GM23248 (cell line): ENCODE data around the gene TMEM26. TPM values are rescaled to one million over a fixed set of nuclear protein-coding genes. Genes with fewer than 3 reads are reported as not detected.
A peak's percentile ranks its signal among the peaks of the same experiment; 100 is the strongest.

Experiments used
- DNase-seq: peaks from one replicate; pipeline ENCODE4 v3.0.0-alpha.2; 2015
- H2AFZ ChIP-seq: fragments of 200-600 bp; sonication (generic); 2 replicates; pipeline ENCODE4 v1.6.1; 2016; ENCODE audit warnings: antibody characterized with exemption
- H3F3A ChIP-seq: fragments of 200-600 bp; sonication (generic); 2 replicates; pipeline ENCODE4 v1.6.1; 2016; ENCODE audit warnings: mild to moderate bottlenecking, antibody characterized with exemption, mixed run types; ENCODE audit not compliant: insufficient read depth
- H3K27ac ChIP-seq: fragments of 200-600 bp; sonication (generic); 2 replicates; pipeline ENCODE4 v1.5.1; 2016; ENCODE audit warnings: mild to moderate bottlenecking
- H3K27me3 ChIP-seq: fragments of 200-600 bp; sonication (generic); replicated peaks from 2 replicates; pipeline ENCODE4 v1.6.1; 2016; ENCODE audit warnings: mild to moderate bottlenecking; ENCODE audit not compliant: insufficient read depth
- H3K36me3 ChIP-seq: fragments of 200-600 bp; sonication (generic); 2 replicates; pipeline ENCODE4 v1.6.1; 2016; ENCODE audit warnings: low read depth, mild to moderate bottlenecking
- H3K4me1 ChIP-seq: fragments of 200-600 bp; sonication (generic); 2 replicates; pipeline ENCODE4 v1.6.1; 2016; ENCODE audit warnings: mild to moderate bottlenecking; ENCODE audit not compliant: insufficient read depth
- H3K4me2 ChIP-seq: fragments of 200-600 bp; sonication (generic); one replicate; pipeline ENCODE4 v1.6.1; 2016; ENCODE audit warnings: mild to moderate bottlenecking; ENCODE audit not compliant: unreplicated experiment
- H3K4me3 ChIP-seq: fragments of 200-600 bp; sonication (generic); 2 replicates; pipeline ENCODE4 v1.5.1; 2016; ENCODE audit warnings: mild to moderate bottlenecking
- H3K79me2 ChIP-seq: fragments of 200-600 bp; sonication (generic); 2 replicates; pipeline ENCODE4 v1.6.1; 2016; ENCODE audit warnings: mild to moderate bottlenecking; ENCODE audit not compliant: insufficient read depth
- H3K9ac ChIP-seq: fragments of 200-600 bp; sonication (generic); 2 replicates; pipeline ENCODE4 v1.6.1; 2016; ENCODE audit warnings: mild to moderate bottlenecking
- H3K9me2 ChIP-seq: fragments of 200-600 bp; sonication (generic); 2 replicates; pipeline ENCODE4 v1.6.1; 2016; ENCODE audit warnings: mixed run types, mild to moderate bottlenecking, moderate library complexity; ENCODE audit not compliant: insufficient read depth
- H3K9me3 ChIP-seq: fragments of 200-600 bp; sonication (generic); one replicate; pipeline ENCODE4 v1.6.1; 2017; ENCODE audit warnings: low read depth
- H4K20me1 ChIP-seq: fragments of 200-600 bp; sonication (generic); 2 replicates; pipeline ENCODE4 v1.6.0; 2016; ENCODE audit not compliant: insufficient read depth
- EZH2 ChIP-seq: fragments of 200-600 bp; sonication (generic); IDR thresholded peaks from 2 replicates; pipeline ENCODE4 v1.6.1; 2018; ENCODE audit warnings: antibody characterized with exemption, mild to moderate bottlenecking; ENCODE audit not compliant: insufficient read depth, poor library complexity, severe bottlenecking
- EZH2phosphoT487 ChIP-seq: fragments of 200-600 bp; sonication (generic); IDR thresholded peaks from 2 replicates; pipeline ENCODE4 v1.6.1; 2018; ENCODE audit warnings: antibody characterized with exemption, moderate library complexity, mild to moderate bottlenecking, low read depth; ENCODE audit not compliant: insufficient read depth
- WGBS, 2 experiments: methylation state at CpG; one replicate each; pipeline ENCODE4 v1.1.6; 2015 to 2017; ENCODE audit warnings: low lambda C conversion rate in 2 of 2, low coverage in 1 of 2; ENCODE audit errors: missing lambda C conversion rate in 2 of 2; 5-methylcytosine and 5-hydroxymethylcytosine counted together
- in situ Hi-C: fragments of 300-500 bp; cut with MboI; formaldehyde crosslinking; loops from 2 replicates; pipeline ENCODE4 v1.15.0; 2020
- polyA plus RNA-seq: library from polyadenylated mRNA; unstranded; fragments of >200 nt; fragmentation: Nextera tagmentation; extraction: Ambion mirVana; gene quantifications from 2 replicates; pipeline ENCODE4 v1.2.1, GENCODE V29; 2016
- total RNA-seq: library from RNA; depleted of rRNA; stranded (reverse); fragments of >200 nt; shearing (Covaris generic); gene quantifications from 2 replicates; pipeline ENCODE4 v1.2.3, GENCODE V29; 2014

The TMEM26 gene
- total and polyA plus RNA-seq, 2 experiments from 2014 or later = 0.04 TPM; not detected in 1

DNA sequence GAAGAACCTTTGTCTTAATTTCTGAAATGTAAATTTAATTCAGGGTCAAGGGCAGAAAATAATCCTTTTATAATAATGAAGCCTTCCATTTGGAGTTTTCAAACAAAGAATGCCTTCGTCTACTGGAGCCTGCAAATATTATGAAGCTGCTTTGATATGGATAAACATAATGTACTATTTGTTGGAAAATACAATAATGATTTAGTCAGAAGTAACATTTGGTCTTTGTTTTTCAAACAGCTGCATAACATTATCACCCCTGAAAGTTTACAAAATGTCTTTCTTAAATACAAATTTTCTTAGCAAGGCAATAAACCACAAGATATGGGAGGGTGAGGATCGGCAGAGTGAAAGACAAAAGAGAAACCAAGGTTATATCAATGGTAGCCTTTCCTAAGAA lies 41.5 kb downstream of the TMEM26 start:
- Histone ChIP-seq H3K4me3 (no peak overlapping the region), H3K36me3 (no peaks in the 10 kb centered on the region), H3K79me2 (no peaks in the 10 kb centered on the region), H3K9ac (no peak overlapping the region), H3K9me2 (no peaks in the 10 kb centered on the region), H3K4me2 (no peak overlapping the region), H3K9me3 (no peaks in the 10 kb centered on the region), H3K27me3 (no peaks in the 10 kb centered on the region), H3F3A (no peaks in the 10 kb centered on the region), H2AFZ (0 out of 2 replicates have a peak overlapping the region, but pooled peaks have one; percentile 10), H4K20me1 (no peaks in the 10 kb centered on the region), H3K4me1 (no peaks in the 10 kb centered on the region), H3K27ac (no peak overlapping the region)
- WGBS, 2 experiments = 20 to 32% methylated on average over 2 of the region's 2 CpGs
- no peak for TF ChIP-seq EZH2
- TF ChIP-seq EZH2phosphoT487 = no peak
- DNase-seq = no peak
- in situ Hi-C loops = no loop called here

- Histone ChIP-seq H3K4me2 (no peak overlapping the region), H3K9me2 (no peaks in the 10 kb centered on the region), H4K20me1 (no peaks in the 10 kb centered on the region), H3K27ac (no peak overlapping the region), H3K27me3 (no peaks in the 10 kb centered on the region), H3K9ac (no peak overlapping the region), H3F3A (no peaks in the 10 kb centered on the region), H3K9me3 (no peaks in the 10 kb centered on the region), H3K4me3 (no peak overlapping the region), H3K36me3 (no peaks in the 10 kb centered on the region), H2AFZ (no peak overlapping the region), H3K79me2 (no peaks in the 10 kb centered on the region), H3K4me1 (peaks cover 9% of the 10 kb centered on the region)
- TF ChIP-seq EZH2 = no peak
- TF ChIP-seq EZH2phosphoT487 = no peak
- in situ Hi-C loops = no loop called here
- DNase-seq = no peak
- 86 to 88% methylated on average over 18 of the region's 18 CpGs for WGBS, 2 experiments
Measured at GRCh38 chr10:61410353-61411070, 42.7 kb downstream of the TMEM26 start.

GRCh38 chr10:61409157-61409556 lies 44.0 kb downstream of the TMEM26 start:
- DNase-seq = no peak
- no peak overlapping the region for H3K27ac ChIP-seq
- no peaks in the 10 kb centered on the region for H3K27me3 ChIP-seq
- WGBS, 2 experiments = 95 to 96% methylated on average over 7 of the region's 7 CpGs
- TF ChIP-seq EZH2phosphoT487 (no peak), EZH2 (no peak)
- no peaks in the 10 kb centered on the region for H3K79me2 ChIP-seq
- no peak overlapping the region for H3K9ac ChIP-seq
- no peaks in the 10 kb centered on the region for H4K20me1 ChIP-seq
- H3F3A ChIP-seq = peaks cover 10% of the 10 kb centered on the region
- H3K4me3 ChIP-seq = no peak overlapping the region
- H3K4me2 ChIP-seq = no peak overlapping the region
- in situ Hi-C loops = no loop called here
- H3K4me1 ChIP-seq = peaks cover 21% of the 10 kb centered on the region
- no peaks in the 10 kb centered on the region for H3K36me3 ChIP-seq
- H3K9me2 ChIP-seq = no peaks in the 10 kb centered on the region
- H2AFZ ChIP-seq = no peak overlapping the region
- no peaks in the 10 kb centered on the region for H3K9me3 ChIP-seq

DNA sequence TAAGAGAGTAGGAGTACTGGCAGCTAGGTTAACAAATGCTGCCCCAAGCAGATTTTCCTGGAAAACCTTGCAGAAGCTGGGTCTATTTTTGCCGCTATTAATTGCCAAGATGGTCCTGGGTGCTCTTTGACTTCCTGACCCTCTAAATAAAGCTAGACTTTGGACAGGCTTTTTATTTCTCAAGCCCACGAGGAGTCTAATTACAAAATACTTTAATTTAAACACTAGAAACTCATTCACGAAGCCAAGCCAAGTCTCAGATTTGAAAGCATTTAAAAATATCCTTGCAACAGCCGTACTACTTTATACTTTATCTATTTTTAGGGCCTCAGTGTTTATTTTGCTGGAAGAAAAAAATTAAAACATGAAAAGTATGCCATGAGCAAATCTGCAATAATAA lies 45.1 kb downstream of the TMEM26 start:
- DNase-seq = no peak
- H4K20me1 ChIP-seq = no peaks in the 10 kb centered on the region
- peaks cover 21% of the 10 kb centered on the region for H3K4me1 ChIP-seq
- no peak overlapping the region for H3K4me3 ChIP-seq
- 0 out of 2 replicates have a peak overlapping the region, but pooled peaks have one; percentile 15 for H2AFZ ChIP-seq
- H3K9me3 ChIP-seq = no peaks in the 10 kb centered on the region
- in situ Hi-C loops = no loop called here
- H3K36me3 ChIP-seq = no peaks in the 10 kb centered on the region
- TF ChIP-seq EZH2phosphoT487 = no peak
- no peak for TF ChIP-seq EZH2
- H3K27ac ChIP-seq = no peak overlapping the region
- H3K9me2 ChIP-seq = no peaks in the 10 kb centered on the region
- 39 to 45% methylated on average over 4 of the region's 4 CpGs for WGBS, 2 experiments
- no peak overlapping the region for H3K4me2 ChIP-seq
- H3F3A ChIP-seq = peaks cover 11% of the 10 kb centered on the region
- H3K79me2 ChIP-seq = no peaks in the 10 kb centered on the region
- no peaks in the 10 kb centered on the region for H3K27me3 ChIP-seq
- H3K9ac ChIP-seq = no peak overlapping the region
